ENCODE measurements around the gene UNG. TPM values are rescaled to one million over a fixed set of nuclear protein-coding genes. Genes with fewer than 3 reads are reported as not detected.

Gene UNG
- total and polyA plus RNA-seq, 9 donors = 13.5 to 34.2 (median 21.5) TPM

DNA sequence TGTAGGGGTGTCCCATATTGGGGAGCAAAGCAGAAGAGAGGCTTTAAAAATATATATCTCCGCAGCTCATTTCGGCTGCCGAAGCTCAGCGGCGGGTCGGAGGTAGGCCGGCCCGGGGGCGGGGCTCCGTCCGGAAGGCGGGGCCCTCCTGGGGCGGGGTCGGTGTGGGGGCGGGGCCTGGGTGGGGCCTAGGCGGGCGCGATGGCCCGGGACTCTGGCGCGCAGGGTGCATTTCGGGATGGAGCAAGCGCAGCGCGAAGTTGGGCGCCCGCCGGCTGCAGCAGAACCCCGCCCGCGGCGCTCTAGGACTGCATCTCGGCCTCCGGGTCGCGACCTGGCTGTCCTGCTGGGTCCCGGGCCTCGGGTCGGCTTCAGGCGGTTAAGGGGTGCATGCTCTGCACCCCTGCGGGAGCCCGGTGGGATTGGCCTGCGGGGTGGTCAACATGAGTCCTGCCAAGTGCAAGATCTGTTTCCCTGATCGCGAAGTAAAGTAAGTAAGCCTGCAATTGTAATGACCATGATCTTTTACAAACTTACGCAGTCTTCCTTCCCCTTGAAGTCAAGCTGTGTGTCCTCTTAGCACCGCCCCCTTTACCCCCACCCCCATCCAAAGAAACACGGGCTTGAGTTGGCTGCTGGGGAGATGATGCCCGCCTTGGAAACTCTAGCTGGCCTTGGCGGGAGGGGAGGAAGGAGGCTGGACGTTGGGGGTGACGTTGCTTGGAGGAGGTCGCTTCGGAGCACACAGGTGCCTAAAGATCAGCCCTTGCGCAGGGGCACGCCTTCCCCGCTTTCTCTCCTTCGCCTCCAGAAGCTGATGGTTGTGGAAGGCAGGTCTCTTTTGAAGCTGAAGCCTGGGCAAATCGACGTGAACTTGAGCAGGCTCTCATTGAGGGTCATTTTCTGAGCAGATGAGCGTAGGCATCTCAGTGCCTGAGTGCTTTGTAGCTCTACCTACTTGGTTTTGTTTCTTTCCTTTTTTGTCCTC lies 57.3 kb downstream of the UNG start:
- intact Hi-C loops (cut with DNase I) = loop anchor here in 2 of 4 donors (2.0 to 5.0 kb wide), 2 partner anchors 42 to 44 kb away; no protein-coding TSS in a partner anchor
- peaks cover 23% of the 10 kb centered on the region for H3K4me1 ChIP-seq (ENCODE audit: insufficient read depth)
- 1% methylated on average over 55 to 61 of the region's 61 CpGs for WGBS, 3 donors

GRCh38 chr12:109156036-109156435 lies 58.6 kb downstream of the UNG start:
- TF ChIP-seq EP300 (IDR thresholded peaks at IDR 0.05) = no peak
- Histone ChIP-seq H3K27ac (no peak overlapping the region), H3K36me3 (no peaks in the 10 kb centered on the region), H3K27me3 (no peaks in the 10 kb centered on the region), H3K4me3 (peak overlapping the region; percentile 1), H3K4me1 (ENCODE audit: insufficient read depth) (peaks cover 25% of the 10 kb centered on the region), H3K9me3 (no peaks in the 10 kb centered on the region)
- no peak for DNase-seq
- intact Hi-C loops (cut with DNase I) = loop anchor here in 1 of 4 donors (5.0 kb wide), 1 partner anchor 44 kb away; no protein-coding TSS in a partner anchor
- 95 to 99% (median 98%) methylated on average over 5 of the region's 5 CpGs for whole genome bisulfite sequencing, 3 donors

More for the DNA sequence above, 57.3 kb downstream of the UNG start:
- Histone ChIP-seq H3K27ac (peak overlapping the region; percentile 46 to 70), H3K36me3 (no peaks in the 10 kb centered on the region), H3K9me3 (no peaks in the 10 kb centered on the region), H3K27me3 (no peaks in the 10 kb centered on the region), H3K4me3 (peak overlapping the region; percentile 52)
- DNase-seq = peak; percentile 83 to 91 (median 88)
- TF ChIP-seq CTCF (IDR thresholded peaks at IDR 0.05) (no peak), POLR2A (IDR thresholded peaks at IDR 0.05) (peak; percentile 31)

- H3K27ac ChIP-seq = no peak overlapping the region
- TF ChIP-seq POLR2A (IDR thresholded peaks at IDR 0.05) (no peak), CTCF (IDR thresholded peaks at IDR 0.05) (no peak), EP300 (IDR thresholded peaks at IDR 0.05) (no peak)
- no peak overlapping the region for H3K4me3 ChIP-seq
- intact Hi-C loops (cut with DNase I) = loop anchor here in 1 of 4 donors (5.0 kb wide), 1 partner anchor 44 kb away; no protein-coding TSS in a partner anchor
- no peaks in the 10 kb centered on the region for H3K36me3 ChIP-seq
- peaks cover 25% of the 10 kb centered on the region for H3K4me1 ChIP-seq (ENCODE audit: insufficient read depth)
- WGBS, 3 donors = 92 to 96% (median 93%) methylated on average over 5 of the region's 5 CpGs
- H3K27me3 ChIP-seq = no peaks in the 10 kb centered on the region
- DNase-seq = no peak
- H3K9me3 ChIP-seq = no peaks in the 10 kb centered on the region
Measured at GRCh38 chr12:109156586-109156985, 59.2 kb downstream of the UNG start.

DNA sequence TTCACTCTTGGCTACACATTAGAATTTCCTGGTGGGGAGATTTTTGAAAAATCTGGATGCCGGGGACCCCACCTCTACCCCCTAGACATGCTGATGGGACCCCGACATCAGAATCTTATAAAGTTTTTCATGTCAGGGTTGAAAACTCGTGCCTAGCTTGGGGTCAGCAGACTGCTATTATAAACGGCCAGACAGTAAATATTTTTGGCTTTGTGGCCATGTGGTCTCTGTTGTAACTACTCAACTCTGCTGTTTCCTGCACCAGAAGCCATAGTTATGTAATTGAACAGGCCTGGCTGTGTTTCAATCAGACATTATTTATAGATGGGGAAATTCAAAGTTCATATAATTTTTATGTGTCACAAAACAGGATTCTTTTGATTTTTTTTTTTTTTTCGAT lies 60.6 kb downstream of the UNG start:
- no peak for TF ChIP-seq CTCF (IDR thresholded peaks at IDR 0.05)
- TF ChIP-seq EP300 (IDR thresholded peaks at IDR 0.05) = no peak
- no peak for TF ChIP-seq POLR2A (IDR thresholded peaks at IDR 0.05)
- intact Hi-C loops (cut with DNase I) = loop anchor here in 1 of 4 donors (5.0 kb wide), 1 partner anchor 46 kb away; no protein-coding TSS in a partner anchor
- no peaks in the 10 kb centered on the region for H3K27me3 ChIP-seq
- H3K36me3 ChIP-seq = no peaks in the 10 kb centered on the region
- H3K4me3 ChIP-seq = no peak overlapping the region
- peak overlapping the region; percentile 21 to 47 for H3K27ac ChIP-seq
- H3K9me3 ChIP-seq = no peaks in the 10 kb centered on the region
- peaks cover 25% of the 10 kb centered on the region for H3K4me1 ChIP-seq (ENCODE audit: insufficient read depth)
- 4 to 16% (median 6%) methylated on average over 5 of the region's 5 CpGs for WGBS, 3 donors
- DNase-seq = no peak

Measured in ovary (tissue), 9 donors.